ENCODE results near the gene EYA2.

GRCh38 chr20:46983466-46983865 lies 88.8 kb downstream of the EYA2 start:
- TF ChIP-seq CTCF (conservative IDR thresholded peaks at IDR 0.05; ENCODE audit: low read depth, low read length) (no peak), POLR2A (IDR thresholded peaks at IDR 0.05; ENCODE audit: low read depth, low read length) (no peak), MAFK (IDR thresholded peaks at IDR 0.05; ENCODE audit: low read depth, low read length) (no peak)

Data from IMR-90 (cell line).